Measurements from ENCODE around the gene ZFAND3. TPM values are rescaled to one million over a fixed set of nuclear protein-coding genes. Genes with fewer than 3 reads are reported as not detected.

The ZFAND3 gene
- total RNA-seq, 1 experiment from 2014 or later, result 22.2 TPM

DNA sequence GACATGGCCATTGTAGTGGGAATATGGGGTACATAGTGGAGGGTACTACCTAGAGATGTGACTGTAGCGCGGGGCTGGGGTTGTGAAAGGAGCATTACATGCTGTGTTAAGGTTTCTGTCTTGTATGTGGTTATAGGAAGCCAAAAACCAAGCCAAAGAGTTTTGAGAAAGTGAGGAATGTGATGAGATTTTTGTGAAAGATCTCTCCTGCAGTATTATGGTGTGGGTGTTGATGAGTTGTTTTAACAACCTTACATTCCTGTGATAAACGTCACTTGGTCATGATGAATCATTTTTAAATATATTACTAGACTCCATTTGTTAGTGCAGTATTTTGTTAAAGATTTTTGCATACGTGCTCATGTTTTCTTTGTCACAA, 48.9 kb downstream of the ZFAND3 start:
- H4K20me1 ChIP-seq (ENCODE audit: low read length), result peaks cover 50% of the 10 kb centered on the region
- BruUV-seq (replicated peaks), result no TSS peak
- peaks cover 13% of the 10 kb centered on the region for H3K36me3 ChIP-seq (ENCODE audit: low read depth, low read length)
- no peak overlapping the region; the same call in 1 of the 2 replicates for H3K4me3 ChIP-seq (ENCODE audit: low read length)
- H3K79me2 ChIP-seq (ENCODE audit: low read length), result peaks cover 99% of the 10 kb centered on the region
- H3K27ac ChIP-seq (ENCODE audit: low read length), result peak overlapping the region; percentile 12; the same call in 1 of the 2 replicates
- peaks cover 22% of the 10 kb centered on the region for H3K4me1 ChIP-seq (ENCODE audit: insufficient read depth, low read length)
- ChIA-PET POLR2A (ENCODE audit: unreplicated experiment) (no interaction called here), CTCF (no interaction called here)
- no peak overlapping the region for H2AFZ ChIP-seq (ENCODE audit: low read length)
- TF ChIP-seq EZH2 (IDR thresholded peaks at IDR 0.05; ENCODE audit: low read length, unreplicated experiment), result no peak
- TF ChIP-seq, protein P1, sequence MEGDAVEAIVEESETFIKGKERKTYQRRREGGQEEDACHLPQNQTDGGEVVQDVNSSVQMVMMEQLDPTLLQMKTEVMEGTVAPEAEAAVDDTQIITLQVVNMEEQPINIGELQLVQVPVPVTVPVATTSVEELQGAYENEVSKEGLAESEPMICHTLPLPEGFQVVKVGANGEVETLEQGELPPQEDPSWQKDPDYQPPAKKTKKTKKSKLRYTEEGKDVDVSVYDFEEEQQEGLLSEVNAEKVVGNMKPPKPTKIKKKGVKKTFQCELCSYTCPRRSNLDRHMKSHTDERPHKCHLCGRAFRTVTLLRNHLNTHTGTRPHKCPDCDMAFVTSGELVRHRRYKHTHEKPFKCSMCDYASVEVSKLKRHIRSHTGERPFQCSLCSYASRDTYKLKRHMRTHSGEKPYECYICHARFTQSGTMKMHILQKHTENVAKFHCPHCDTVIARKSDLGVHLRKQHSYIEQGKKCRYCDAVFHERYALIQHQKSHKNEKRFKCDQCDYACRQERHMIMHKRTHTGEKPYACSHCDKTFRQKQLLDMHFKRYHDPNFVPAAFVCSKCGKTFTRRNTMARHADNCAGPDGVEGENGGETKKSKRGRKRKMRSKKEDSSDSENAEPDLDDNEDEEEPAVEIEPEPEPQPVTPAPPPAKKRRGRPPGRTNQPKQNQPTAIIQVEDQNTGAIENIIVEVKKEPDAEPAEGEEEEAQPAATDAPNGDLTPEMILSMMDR (conservative IDR thresholded peaks at IDR 0.05; ENCODE audit: low read depth, low read length), result no peak
- no peak for TF ChIP-seq EZH2phosphoT487 (IDR thresholded peaks at IDR 0.05; ENCODE audit: borderline replicate concordance, low read length)
- H3K9ac ChIP-seq (ENCODE audit: low read length), result no peak overlapping the region
- DNase-seq, result peak; percentile 55
- intact Hi-C loops (cut with micrococcal nuclease), result loop anchor here (10.0 kb wide), 1 partner anchor 146 kb away; no protein-coding TSS in a partner anchor
- no peaks in the 10 kb centered on the region for H3K27me3 ChIP-seq (ENCODE audit: low read length)
- no peaks in the 10 kb centered on the region for H3K9me2 ChIP-seq (replicated peaks; ENCODE audit: low read length)
- H3K4me2 ChIP-seq (ENCODE audit: low read length), result peak overlapping the region; percentile 49
- ATAC-seq, result peak; percentile 80
- no peaks in the 10 kb centered on the region for H3K9me3 ChIP-seq (ENCODE audit: low read length)
- H3F3A ChIP-seq (ENCODE audit: low read length, unreplicated experiment), result no peaks in the 10 kb centered on the region

DNA sequence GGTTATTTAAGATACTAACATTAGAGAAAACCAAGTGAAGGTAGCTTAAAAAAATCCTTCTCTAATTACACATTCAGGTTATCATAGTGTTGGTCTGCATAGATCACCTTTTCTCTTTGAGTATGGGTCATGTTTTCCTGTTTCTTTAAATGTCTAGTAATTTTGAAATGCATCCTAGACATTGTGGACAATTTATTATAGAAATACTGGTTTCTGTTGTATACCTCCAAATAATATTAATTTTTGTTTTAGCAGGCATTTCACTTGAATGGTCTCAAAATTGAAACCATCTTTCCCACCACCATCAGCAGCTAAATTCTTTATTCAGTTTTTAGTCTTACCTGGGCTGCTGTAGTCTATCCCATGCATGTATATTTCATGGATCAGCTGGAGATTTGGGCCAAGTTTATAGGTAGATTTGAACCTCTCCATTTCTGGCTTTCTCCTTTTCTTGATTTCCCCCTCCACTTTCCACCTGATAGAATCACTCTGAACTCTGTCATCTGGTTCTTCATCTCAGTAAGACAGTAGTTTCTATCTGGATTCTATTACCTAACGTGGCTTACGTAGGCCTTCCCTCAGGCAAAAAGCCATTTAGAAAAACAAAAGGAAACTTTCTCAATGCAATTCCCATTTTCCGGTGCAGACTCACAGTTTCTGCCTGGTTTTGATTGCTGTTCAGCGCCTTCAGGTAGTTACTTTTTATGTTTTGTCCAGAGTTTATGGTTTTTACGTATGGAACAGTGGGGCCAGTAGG, 52.3 kb downstream of the ZFAND3 start:
- no peaks in the 10 kb centered on the region for H3K9me3 ChIP-seq (ENCODE audit: low read length)
- no peak overlapping the region for H3K4me2 ChIP-seq (ENCODE audit: low read length)
- H2AFZ ChIP-seq (ENCODE audit: low read length), result no peak overlapping the region
- peaks cover 98% of the 10 kb centered on the region for H3K79me2 ChIP-seq (ENCODE audit: low read length)
- peaks cover 30% of the 10 kb centered on the region for H4K20me1 ChIP-seq (ENCODE audit: low read length)
- H3K36me3 ChIP-seq (ENCODE audit: low read depth, low read length), result peaks cover 5% of the 10 kb centered on the region; the same call in 1 of the 2 replicates
- peaks cover 15% of the 10 kb centered on the region for H3K4me1 ChIP-seq (ENCODE audit: insufficient read depth, low read length)
- no peaks in the 10 kb centered on the region for H3F3A ChIP-seq (ENCODE audit: low read length, unreplicated experiment)
- no TSS peak for BruUV-seq (replicated peaks)
- no peak for TF ChIP-seq EZH2phosphoT487 (IDR thresholded peaks at IDR 0.05; ENCODE audit: borderline replicate concordance, low read length)
- TF ChIP-seq EZH2 (IDR thresholded peaks at IDR 0.05; ENCODE audit: low read length, unreplicated experiment), result no peak
- TF ChIP-seq, protein P1 (conservative IDR thresholded peaks at IDR 0.05; ENCODE audit: low read depth, low read length), result no peak
- ATAC-seq (no peak), DNase-seq (no peak)
- CTCF ChIA-PET, result no interaction called here
- H3K27me3 ChIP-seq (ENCODE audit: low read length), result no peaks in the 10 kb centered on the region
- H3K4me3 ChIP-seq (ENCODE audit: low read length), result no peak overlapping the region
- no peaks in the 10 kb centered on the region for H3K9me2 ChIP-seq (replicated peaks; ENCODE audit: low read length)
- H3K27ac ChIP-seq (ENCODE audit: low read length), result no peak overlapping the region
- POLR2A ChIA-PET (ENCODE audit: unreplicated experiment), result no interaction called here
- H3K9ac ChIP-seq (ENCODE audit: low read length), result no peak overlapping the region
- intact Hi-C loops (cut with micrococcal nuclease), result no loop called here

DNA sequence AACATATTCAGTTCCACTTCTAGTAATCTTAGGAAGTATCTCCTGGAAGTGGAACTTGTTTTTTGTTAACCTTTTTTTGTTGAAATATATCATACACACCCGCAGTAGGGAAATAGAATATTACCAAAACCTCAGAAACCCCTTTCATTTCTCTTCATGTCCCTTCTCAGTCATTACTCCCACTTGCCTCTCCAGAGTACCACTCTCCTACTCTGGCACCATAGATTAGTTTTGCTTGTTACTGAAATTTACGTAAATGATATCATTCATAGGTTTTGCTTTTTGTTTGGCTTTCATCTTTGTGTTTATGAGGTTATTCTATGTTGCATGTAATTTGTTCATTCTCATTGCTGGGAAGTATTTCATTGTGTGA, 52.8 kb downstream of the ZFAND3 start:
- Histone ChIP-seq H3K9me3 (ENCODE audit: low read length) (no peaks in the 10 kb centered on the region), H4K20me1 (ENCODE audit: low read length) (peaks cover 25% of the 10 kb centered on the region; the same call in 1 of the 2 replicates), H3K9me2 (replicated peaks; ENCODE audit: low read length) (no peaks in the 10 kb centered on the region), H3K27ac (ENCODE audit: low read length) (no peak overlapping the region), H3K4me1 (ENCODE audit: insufficient read depth, low read length) (peaks cover 15% of the 10 kb centered on the region), H3K36me3 (ENCODE audit: low read depth, low read length) (no peaks in the 10 kb centered on the region; the same call in 1 of the 2 replicates), H3F3A (ENCODE audit: low read length, unreplicated experiment) (no peaks in the 10 kb centered on the region), H3K4me2 (ENCODE audit: low read length) (no peak overlapping the region), H3K27me3 (ENCODE audit: low read length) (no peaks in the 10 kb centered on the region), H2AFZ (ENCODE audit: low read length) (no peak overlapping the region), H3K4me3 (ENCODE audit: low read length) (no peak overlapping the region), H3K79me2 (ENCODE audit: low read length) (peaks cover 98% of the 10 kb centered on the region), H3K9ac (ENCODE audit: low read length) (no peak overlapping the region)
- ATAC-seq, result no peak
- ChIA-PET CTCF (no interaction called here), POLR2A (ENCODE audit: unreplicated experiment) (no interaction called here)
- intact Hi-C loops (cut with micrococcal nuclease), result no loop called here
- no peak for DNase-seq
- BruUV-seq (replicated peaks), result no TSS peak
- TF ChIP-seq EZH2 (IDR thresholded peaks at IDR 0.05; ENCODE audit: low read length, unreplicated experiment), result no peak
- TF ChIP-seq, protein P1 (conservative IDR thresholded peaks at IDR 0.05; ENCODE audit: low read depth, low read length), result no peak
- no peak for TF ChIP-seq EZH2phosphoT487 (IDR thresholded peaks at IDR 0.05; ENCODE audit: borderline replicate concordance, low read length)

Measured in PC-3 (cell line).